ENCODE measurements around the gene JOSD1.

JOSD1 gene

GRCh38 chr22:38698407-38699094 lies 2.2 kb downstream of the JOSD1 start:
- Histone ChIP-seq H3K4me1 (peaks cover 49% of the 10 kb centered on the region), H3K27me3 (no peaks in the 10 kb centered on the region; the same call in 1 of the 2 replicates), H3K4me3 (peak overlapping the region; percentile 95), H3K9me3 (no peaks in the 10 kb centered on the region), H3K9ac (peak overlapping the region; percentile 94), H3K4me2 (peak overlapping the region; percentile 83), H4K20me1 (peaks cover 49% of the 10 kb centered on the region), H3K27ac (no peak overlapping the region), H3K36me3 (peaks cover 14% of the 10 kb centered on the region)
- no peak for TF ChIP-seq Cebpa-rat (IDR thresholded peaks at IDR 0.05)

DNA sequence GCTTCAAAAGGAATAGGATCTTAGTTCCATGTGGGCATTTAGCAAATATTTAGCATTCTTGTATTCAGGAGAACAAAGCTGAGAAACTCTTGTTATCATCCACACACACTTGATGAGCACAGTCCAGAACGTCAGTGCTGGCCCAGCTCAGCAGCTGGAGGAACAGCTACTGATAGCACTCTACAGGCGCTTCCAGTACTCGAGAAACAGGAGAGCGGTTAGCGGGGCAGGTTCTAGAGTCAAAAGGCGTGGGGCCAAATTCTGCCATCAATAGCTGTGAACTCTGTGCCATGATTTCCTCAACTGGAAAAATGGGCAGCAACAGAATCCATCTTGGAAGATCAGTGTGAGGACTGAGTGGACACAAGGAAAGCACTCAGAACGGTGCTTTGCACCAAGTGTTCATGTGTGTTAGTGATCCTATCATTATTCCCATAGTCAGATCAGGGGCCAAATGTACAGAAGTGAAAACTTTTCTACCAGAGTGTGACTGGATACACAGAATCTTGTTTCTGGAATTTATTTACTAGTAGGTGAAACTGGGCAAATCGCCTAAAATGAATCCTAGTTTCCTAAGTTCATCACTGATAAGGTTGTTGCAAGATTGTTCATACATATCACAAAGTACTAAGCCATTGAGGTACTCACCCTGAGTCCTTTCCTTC lies 3.2 kb downstream of the JOSD1 start:
- no peaks in the 10 kb centered on the region; the same call in 1 of the 2 replicates for H3K27me3 ChIP-seq
- H3K4me2 ChIP-seq = peak overlapping the region; percentile 83
- no peak for TF ChIP-seq Cebpa-rat (IDR thresholded peaks at IDR 0.05)
- H3K9me3 ChIP-seq = no peaks in the 10 kb centered on the region
- H3K4me3 ChIP-seq = 0 out of 2 replicates have a peak overlapping the region, but pooled peaks have one; percentile 95
- no peak overlapping the region for H3K9ac ChIP-seq
- peaks cover 59% of the 10 kb centered on the region for H4K20me1 ChIP-seq
- peaks cover 23% of the 10 kb centered on the region for H3K36me3 ChIP-seq
- peaks cover 49% of the 10 kb centered on the region for H3K4me1 ChIP-seq
- no peak overlapping the region for H3K27ac ChIP-seq

- Histone ChIP-seq H3K27me3 (no peaks in the 10 kb centered on the region; the same call in 1 of the 2 replicates), H3K4me3 (no peak overlapping the region), H3K4me1 (peaks cover 47% of the 10 kb centered on the region)
These were observed 3.9 kb downstream of the JOSD1 start for GRCh38 chr22:38696606-38697424.

DNA sequence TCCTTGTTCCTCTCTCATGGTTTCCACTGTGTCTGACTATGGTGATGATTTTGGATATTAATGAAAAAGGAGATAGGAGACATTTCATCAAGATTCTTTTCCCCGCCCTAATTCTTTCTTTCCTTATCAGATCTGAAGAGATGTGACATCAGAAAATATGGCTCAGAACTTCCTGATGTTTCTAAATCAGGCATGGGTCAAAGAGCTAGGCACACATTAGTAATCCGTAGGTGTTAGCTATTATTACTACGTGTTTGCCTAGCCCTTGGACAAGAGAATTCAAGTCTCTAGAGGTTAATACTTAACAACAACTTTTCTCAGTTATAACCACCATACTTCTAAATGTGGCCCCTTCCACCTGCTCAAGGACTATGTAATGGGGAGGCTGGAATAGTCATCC lies 5.8 kb downstream of the JOSD1 start:
- peaks cover 39% of the 10 kb centered on the region for H3K4me1 ChIP-seq
- H4K20me1 ChIP-seq = peaks cover 85% of the 10 kb centered on the region
- peaks cover 49% of the 10 kb centered on the region for H3K36me3 ChIP-seq
- H3K27me3 ChIP-seq = no peaks in the 10 kb centered on the region
- no peak overlapping the region for H3K9ac ChIP-seq
- H3K9me3 ChIP-seq = no peaks in the 10 kb centered on the region
- no peak overlapping the region for H3K4me3 ChIP-seq
- no peak overlapping the region for H3K4me2 ChIP-seq
- no peak overlapping the region for H3K27ac ChIP-seq
- TF ChIP-seq Cebpa-rat (IDR thresholded peaks at IDR 0.05) = no peak

More at GRCh38 chr22:38696606-38697424, 3.9 kb downstream of the JOSD1 start:
- H3K27ac ChIP-seq = no peak overlapping the region
- no peak overlapping the region for H3K9ac ChIP-seq
- peaks cover 30% of the 10 kb centered on the region for H3K36me3 ChIP-seq
- no peaks in the 10 kb centered on the region for H3K9me3 ChIP-seq
- H3K4me2 ChIP-seq = peak overlapping the region; percentile 83
- peaks cover 66% of the 10 kb centered on the region for H4K20me1 ChIP-seq
- TF ChIP-seq Cebpa-rat (IDR thresholded peaks at IDR 0.05) = no peak

DNA sequence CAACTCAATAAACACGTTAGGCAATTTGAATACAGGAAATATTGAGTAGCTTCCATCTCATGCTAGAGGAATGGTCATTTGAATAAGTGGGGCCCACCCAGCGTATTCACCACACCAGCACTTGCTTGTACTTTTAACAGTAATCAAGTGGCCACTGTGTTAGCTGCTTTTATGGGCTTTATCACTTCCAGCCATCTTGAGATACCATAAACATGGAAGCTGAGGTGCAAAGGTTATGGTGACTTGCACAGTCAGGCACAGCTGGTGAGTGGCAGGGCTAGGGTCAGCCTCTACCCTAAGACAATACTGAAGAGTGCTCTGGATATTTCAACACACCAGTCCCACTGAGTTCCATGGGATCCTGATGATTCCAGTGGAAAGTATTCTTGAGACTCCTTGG lies 6.7 kb downstream of the JOSD1 start:
- no peak overlapping the region for H3K4me2 ChIP-seq
- peaks cover 31% of the 10 kb centered on the region for H3K4me1 ChIP-seq
- no peaks in the 10 kb centered on the region for H3K9me3 ChIP-seq
- peaks cover 58% of the 10 kb centered on the region for H3K36me3 ChIP-seq
- no peak overlapping the region for H3K27ac ChIP-seq
- H3K4me3 ChIP-seq = no peak overlapping the region
- no peak for TF ChIP-seq Cebpa-rat (IDR thresholded peaks at IDR 0.05)
- H3K9ac ChIP-seq = no peak overlapping the region
- no peaks in the 10 kb centered on the region for H3K27me3 ChIP-seq
- H4K20me1 ChIP-seq = peaks cover 86% of the 10 kb centered on the region

DNA sequence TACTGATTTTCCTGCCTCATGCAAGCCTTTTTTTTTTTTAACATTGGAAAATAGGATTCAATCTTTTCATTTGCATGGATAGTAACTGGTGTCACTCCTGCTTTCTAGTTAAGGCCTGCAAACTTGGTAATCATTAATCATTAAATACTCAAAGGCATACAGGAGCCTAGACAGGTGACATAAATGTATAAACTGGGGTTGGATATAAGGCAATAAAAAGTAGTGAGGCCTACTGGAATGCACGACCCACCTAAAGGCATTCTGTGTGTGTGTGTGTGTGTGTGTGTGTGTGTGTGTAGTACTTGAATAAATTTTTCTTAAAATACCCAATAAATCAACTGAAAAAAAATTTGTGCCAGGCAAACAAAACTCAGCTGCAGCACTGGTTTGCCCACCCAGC lies 11.1 kb downstream of the JOSD1 start:
- peaks cover 67% of the 10 kb centered on the region for H4K20me1 ChIP-seq
- no peak overlapping the region for H3K4me2 ChIP-seq
- no peak overlapping the region for H3K9ac ChIP-seq
- H3K27ac ChIP-seq = no peak overlapping the region
- no peaks in the 10 kb centered on the region for H3K9me3 ChIP-seq
- H3K27me3 ChIP-seq = no peaks in the 10 kb centered on the region
- no peak for TF ChIP-seq Cebpa-rat (IDR thresholded peaks at IDR 0.05)
- no peak overlapping the region for H3K4me3 ChIP-seq
- H3K36me3 ChIP-seq = peaks cover 97% of the 10 kb centered on the region
- no peaks in the 10 kb centered on the region for H3K4me1 ChIP-seq

DNA sequence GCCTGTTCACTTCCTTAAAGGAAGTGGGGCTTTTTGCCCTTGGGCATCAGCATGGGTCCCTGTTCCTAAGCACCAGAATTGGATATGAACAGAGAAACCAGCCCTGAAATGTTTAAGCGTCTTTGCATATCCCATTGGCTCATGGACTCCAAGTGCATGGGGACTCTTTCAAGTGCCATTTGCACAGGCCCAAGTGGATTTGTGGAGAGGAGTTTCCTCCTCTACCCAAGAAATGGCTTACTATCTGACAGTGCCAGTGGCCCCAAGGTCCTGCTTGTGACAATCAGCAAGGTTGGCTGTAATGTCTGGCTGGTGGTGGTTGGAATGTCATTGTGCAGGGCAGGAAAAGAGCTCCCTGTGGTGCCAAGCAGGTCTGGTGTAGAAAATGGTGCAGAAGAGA lies 15.0 kb downstream of the JOSD1 start:
- peaks cover 78% of the 10 kb centered on the region for H3K36me3 ChIP-seq

DNA sequence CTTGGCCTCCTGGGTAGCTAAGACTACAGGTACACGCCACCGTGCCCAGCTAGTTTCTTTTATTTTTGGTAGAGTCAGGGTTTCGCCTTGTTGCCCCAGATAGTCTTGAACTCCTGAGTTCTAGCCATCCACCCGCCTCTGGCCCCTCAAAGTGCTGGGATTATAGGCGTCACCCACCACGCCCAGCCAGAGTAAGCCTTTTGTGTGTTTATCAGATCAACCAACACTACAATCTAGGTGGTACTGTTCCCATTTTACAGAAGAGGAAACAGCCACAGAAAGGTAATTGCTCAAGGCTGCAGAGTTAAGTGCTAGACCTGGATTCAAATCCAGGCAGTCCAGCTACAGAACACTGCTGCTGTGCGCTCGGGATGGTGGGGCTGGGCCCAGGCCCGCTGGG lies 15.8 kb downstream of the JOSD1 start:
- Histone ChIP-seq H3K27me3 (no peaks in the 10 kb centered on the region), H3K4me1 (peaks cover 17% of the 10 kb centered on the region), H3K9me3 (0 out of 2 replicates have a peak, but pooled peaks cover 4% of the 10 kb centered on the region), H3K27ac (no peak overlapping the region), H3K36me3 (peaks cover 69% of the 10 kb centered on the region), H3K4me3 (no peak overlapping the region), H3K4me2 (no peak overlapping the region), H3K9ac (no peak overlapping the region), H4K20me1 (peaks cover 29% of the 10 kb centered on the region; the same call in 1 of the 2 replicates)
- TF ChIP-seq Cebpa-rat (IDR thresholded peaks at IDR 0.05) = no peak

More for the DNA sequence above, 15.0 kb downstream of the JOSD1 start:
- Histone ChIP-seq H3K27me3 (no peaks in the 10 kb centered on the region), H3K4me1 (peaks cover 17% of the 10 kb centered on the region), H3K4me2 (no peak overlapping the region), H3K9me3 (0 out of 2 replicates have a peak, but pooled peaks cover 4% of the 10 kb centered on the region), H4K20me1 (peaks cover 38% of the 10 kb centered on the region; the same call in 1 of the 2 replicates), H3K9ac (no peak overlapping the region), H3K4me3 (no peak overlapping the region), H3K27ac (no peak overlapping the region)
- TF ChIP-seq Cebpa-rat (IDR thresholded peaks at IDR 0.05) = no peak

DNA sequence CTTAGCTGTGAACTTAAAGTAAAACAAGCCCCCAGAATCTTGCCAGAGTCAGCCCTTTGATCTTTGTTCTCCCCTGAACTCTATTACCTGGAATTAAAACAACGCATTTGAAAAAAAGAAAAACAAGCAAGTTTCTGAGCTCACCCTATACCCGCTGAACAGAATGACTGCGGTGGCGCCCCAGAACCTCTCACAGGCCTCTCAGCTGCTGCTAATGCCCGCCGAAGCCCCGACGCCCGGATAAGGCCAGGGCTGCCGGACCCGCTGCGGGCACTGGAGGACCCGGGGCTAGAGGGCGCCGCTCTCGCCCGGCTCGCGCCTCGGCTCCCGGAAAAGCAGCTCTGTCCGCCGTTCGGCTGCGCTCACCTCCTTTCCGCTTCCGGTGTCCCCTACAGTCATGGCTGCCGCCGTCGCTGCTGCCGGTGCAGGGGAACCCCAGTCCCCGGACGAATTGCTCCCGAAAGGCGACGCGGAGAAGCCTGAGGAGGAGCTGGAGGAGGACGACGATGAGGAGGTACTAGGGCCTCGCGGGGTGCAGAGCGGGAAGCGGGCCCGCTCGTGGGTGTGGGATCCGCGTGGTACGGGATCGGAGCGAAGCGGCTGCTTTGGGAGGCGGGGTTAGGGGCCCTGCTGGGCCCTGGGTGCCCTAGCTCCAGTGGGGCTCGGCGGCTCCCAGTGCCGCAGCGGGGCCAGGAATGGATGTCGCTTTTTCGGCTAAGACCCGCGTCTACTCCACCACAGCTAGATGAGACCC lies 19.0 kb downstream of the JOSD1 start, which contains the start of gene TOMM22:
TSS of gene TOMM22 (plus strand) at position 376 of the 754 bp plus-strand sequence. CDS start at position 398, 22 bp downstream.
- Histone ChIP-seq H3K4me2 (peak within 1 kb of the TSS; percentile 96), H3K4me3 (peak within 1 kb of the TSS; percentile 95), H3K9ac (peak within 1 kb of the TSS; percentile 94), H3K4me1 (peaks cover 17% of the 10 kb centered on the region), H3K27me3 (no peaks in the 10 kb centered on the region), H3K27ac (peak within 1 kb of the TSS; percentile 84), H4K20me1 (peaks cover 20% of the 10 kb centered on the region; the same call in 1 of the 2 replicates), H3K9me3 (0 out of 2 replicates have a peak, but pooled peaks cover 4% of the 10 kb centered on the region), H3K36me3 (peaks cover 38% of the 10 kb centered on the region)
- TF ChIP-seq Cebpa-rat (IDR thresholded peaks at IDR 0.05) = no peak

Measured in BLaER1 (cell line).